DLD1 (cell line): ENCODE measurements around the gene FRYL.
"Not testable (repeated sequence)": the region's sequence is repeated elsewhere in the genome, so short reads cannot be mapped to it uniquely, and the experiment has no call there.

Experiments
- in situ Hi-C: cut with HindIII; loops from 2 replicates; pipeline ENCODE4 v1.10.0; 2017; ENCODE audit warnings: low sequenced_read_pairs

FRYL gene

DNA sequence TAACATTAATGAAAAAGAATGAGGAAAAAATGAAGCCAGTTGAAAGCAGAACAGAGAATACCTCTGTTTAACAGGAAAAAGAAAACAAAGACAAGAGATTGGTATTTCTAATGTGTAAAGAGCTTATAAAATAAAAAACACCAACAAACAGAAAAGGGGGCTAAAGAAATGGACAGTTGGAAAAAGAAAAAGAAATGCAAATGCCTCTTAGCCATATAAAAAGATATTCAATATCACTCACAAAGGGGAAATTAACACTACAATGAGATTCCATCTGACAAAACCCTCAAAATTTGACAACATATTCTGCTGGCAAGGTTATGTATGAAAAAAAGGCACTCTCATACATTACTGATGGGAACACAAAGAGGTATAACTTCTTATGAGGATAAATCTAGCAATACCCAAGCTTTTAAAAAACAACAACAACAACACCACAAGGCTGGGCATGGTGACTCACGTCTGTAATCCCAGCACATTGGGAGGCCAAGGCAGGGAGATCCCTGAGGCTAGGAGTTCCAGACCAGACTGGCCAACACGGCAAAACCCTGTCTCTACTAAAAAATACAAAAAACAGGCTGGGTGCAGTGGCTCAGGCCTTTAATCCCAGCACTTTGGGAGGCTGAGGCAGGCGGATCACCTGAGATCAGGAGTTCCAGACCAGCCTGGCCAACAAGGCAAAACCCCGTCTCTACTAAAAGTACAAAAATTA, 75.8 kb downstream of the FRYL start:
- in situ Hi-C loops: no loop called here

DNA sequence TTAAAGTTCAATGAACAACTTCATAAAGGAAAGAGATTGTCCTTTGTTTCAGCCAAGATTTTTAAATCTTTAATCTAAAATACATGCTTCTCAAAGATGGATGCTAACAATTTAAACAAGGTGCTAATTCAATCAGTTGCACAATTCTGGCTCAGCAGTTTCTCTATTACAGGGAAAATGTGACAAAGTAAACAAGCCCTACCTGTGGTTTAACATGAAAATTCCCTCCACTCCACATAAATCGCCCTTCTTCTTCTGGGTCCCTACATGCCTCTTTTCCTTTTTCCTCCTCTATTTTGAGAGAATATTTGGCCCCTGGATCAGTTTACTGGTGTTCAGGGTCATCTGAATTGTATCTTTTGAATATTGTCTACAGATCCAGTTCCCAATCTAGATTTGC, 80.6 kb downstream of the FRYL start:
- in situ Hi-C loops: no loop called here

DNA sequence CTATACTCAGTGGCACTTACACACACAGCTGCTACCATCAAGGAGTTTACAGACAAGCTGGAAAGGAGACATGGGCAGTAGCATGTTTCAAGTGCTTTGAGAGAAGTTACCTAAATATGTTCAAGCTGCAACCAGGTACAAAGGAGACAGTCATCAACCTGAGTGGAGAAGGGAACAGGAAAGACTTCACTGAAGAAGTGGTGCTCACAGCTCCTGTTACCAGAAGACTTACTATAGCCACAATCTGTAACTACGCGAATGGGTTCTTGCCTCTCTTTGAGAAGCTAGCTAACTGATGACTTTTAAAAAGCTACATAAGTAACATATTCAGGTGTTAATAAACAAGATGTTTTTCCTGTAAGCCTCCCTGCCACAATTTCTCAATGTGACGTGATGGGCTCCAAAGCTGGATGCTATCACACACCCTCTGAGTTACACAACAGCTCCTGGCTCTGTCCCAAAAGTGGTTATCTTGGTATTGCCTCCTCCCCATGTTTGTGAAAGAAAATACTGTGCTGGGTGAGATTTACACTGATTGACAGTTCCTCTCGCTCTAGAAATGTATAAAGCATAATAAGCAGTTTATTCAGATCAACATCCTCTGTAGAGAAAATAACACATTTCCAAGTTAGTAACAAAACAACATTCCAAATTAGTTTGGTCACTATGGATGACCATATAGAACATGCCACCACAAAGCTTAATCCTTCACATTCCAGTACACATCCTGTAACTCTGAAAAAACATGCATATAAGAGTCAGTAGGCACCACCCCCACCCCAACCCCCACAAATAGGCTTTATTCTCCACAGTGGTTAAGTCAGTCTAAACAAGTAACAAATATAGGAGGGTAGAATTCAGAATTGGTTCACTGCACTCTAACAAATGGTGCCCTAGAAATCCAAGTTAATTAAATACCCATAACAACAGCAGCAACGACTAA, 81.8 kb downstream of the FRYL start:
- in situ Hi-C loops: no loop called here

DNA sequence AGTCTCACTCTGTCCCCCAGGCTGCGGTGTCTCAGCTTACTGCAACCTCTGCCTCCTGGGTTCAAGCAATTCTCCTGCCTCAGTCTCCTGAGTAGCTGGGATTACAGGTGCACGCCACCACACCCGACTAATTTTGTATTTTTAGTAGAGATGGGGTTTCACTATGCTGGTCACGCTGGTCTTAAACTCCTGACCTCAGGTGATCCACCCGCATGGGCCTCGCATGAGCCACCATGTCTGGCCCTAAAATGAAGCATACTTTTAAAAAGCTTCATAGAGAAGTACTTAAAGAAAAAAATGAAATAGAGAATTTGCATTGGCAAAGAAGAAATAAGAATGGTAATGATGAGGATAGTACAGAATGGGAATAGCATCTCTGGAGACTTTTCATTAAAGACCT, 82.6 kb downstream of the FRYL start:
- in situ Hi-C loops: not testable (repeated sequence)

DNA sequence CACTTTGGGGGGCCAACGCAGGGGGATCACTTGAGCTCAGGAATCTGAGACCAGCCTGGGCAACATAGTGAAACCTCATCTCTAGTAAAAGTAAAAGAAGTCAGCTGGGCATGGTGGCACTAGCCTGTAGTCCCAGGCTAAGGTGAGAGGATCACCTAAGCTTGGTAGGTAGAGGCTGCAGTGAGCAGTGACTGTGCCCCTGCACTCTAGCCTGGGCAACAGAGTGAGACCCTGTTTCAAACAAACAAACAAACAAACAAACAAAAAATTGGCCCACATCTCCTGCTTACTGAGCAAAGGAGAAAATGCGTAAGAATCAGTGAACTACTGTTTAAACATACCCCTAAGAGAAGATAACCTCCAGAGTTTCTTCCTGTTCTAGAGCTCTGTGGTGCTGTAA, 85.3 kb downstream of the FRYL start:
- in situ Hi-C loops: no loop called here

DNA sequence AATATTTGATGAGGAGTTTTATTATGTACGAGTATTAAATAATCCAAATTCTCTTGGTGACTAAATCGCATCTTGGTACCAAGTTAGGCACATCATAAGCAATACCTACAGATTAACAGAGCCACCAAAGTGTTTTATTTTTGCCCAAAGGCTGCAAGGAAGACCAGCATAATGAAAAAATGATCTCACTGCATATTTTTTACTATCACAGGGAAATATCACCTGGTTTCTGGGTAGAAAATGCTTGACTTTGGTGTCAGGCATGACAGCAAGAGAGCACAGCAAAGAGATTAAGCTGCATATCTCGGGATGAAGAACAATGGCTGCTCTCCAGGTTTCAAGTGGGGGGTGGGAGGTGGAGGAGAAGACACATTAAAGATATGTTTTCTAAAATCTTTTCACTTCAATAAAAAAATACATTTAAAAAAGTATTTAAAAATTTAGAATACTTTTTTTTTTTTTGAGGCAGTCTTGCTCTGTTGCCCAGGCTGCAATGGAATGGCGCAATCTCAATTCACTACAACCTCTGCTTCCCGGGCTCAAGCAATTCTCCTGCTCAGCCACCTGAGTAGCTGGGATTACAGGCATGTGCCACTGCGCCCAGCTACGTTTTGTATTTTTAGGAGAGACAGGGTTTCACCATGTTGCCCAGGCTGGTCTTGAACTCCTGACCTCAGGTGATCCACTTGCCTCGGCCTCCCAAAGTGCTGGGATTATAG, 86.1 kb downstream of the FRYL start:
- in situ Hi-C loops: no loop called here

DNA sequence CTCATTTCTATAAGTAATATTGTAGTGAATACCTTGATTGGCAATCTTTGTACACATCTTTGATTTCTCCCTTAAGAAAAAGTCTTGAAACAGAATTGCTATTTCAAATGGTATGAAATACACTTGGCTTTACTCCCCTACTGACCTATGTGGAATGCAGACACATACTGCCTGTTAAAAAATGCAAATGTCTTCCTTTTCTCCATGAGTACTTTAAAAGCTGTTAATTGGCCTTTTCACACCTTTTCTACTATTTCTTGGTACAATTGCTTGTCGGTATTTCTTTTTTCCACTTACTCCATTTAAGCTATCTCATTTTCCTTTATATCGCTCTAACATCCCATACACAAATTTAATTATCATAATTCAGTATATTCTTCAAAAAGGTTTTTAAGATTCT, 87.2 kb downstream of the FRYL start:
- in situ Hi-C loops: no loop called here

DNA sequence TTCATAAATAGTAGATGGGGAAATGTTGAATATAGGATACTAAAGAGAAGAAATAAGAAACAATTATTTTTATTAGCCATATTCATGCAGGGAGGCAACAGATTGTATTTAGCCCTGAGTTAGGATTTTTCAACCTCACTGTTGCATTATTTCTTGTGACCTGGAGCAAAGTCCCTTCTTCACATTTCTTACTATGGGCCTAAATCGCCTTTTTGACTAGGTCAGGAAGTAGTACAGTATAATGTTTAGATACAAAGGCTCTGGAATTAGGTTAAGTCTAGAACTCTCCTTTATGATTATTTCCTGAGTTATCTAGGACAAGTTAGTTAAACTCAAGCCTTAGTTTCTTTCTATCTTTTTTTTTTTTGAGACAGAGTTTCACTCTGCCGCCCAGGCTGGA, 88.0 kb downstream of the FRYL start:
- in situ Hi-C loops: no loop called here

DNA sequence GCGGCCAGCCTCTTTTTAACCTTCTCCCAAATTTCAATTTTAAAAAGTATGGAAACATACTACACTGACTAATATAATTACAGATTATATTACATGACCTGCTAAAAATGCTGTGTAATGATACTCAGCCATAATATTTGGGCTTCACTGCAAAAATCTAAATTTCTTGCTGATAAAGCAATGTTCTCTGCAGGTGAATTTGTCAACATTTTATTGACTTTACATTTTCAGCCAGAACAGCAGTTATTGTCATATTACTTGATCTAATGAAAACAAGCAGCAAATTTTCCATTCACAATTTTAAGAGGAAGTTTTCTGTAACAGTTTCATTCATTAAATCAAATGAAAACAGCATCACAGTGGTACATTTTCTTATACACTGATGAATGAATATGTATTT, 91.1 kb downstream of the FRYL start:
- in situ Hi-C loops: no loop called here

DNA sequence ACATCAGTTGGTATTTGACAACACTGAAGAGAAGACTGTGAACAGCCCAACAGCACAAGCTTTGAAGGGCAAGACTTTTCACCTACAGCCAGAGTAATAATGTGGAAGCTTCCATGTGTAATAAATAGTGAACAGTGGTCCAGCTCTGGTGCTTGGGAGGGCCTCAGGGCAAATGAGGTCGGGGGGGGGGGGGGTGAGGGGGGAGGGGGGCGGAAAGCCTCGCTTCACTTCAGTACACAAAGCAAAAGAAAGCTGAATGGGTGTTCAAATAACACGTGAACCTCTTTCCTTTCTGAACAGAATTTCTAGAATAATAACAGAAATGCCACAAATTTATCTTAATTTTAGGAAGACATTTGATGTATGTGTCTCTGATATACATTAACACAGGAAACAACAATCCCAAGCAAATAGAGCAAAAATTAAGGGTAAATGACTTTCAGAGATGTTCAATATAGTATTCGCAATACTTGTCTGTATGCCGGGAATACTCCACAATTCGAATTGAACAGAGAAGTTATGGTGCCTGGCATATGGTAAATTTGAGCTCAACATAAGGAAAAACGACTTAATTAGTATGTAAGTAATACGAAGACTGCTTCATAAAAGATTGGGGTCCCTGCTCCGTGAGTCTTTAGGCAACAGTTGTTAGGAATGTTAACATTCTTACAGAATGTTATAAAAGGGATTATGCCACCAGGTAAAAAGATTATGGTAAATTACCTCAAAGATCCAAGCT, 92.6 kb downstream of the FRYL start:
- in situ Hi-C loops: no loop called here

DNA sequence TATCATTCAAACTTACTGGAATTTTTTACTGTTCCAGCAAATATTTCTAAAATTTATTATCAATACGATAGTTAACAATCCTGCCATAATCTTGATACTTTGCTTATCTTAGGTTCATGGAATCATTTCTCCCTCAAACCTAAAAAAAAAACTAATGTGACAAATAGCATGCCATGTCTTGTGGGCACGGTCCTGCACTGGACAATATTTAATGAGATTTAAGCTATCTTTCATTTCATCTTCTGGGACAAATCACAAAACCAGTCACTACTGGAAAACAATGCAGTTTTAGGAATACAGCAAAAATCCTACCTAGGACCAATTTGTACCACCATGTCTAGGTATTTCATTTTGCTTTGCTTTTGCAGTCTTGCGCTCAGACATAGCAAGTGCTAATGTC, 93.7 kb downstream of the FRYL start:
- in situ Hi-C loops: no loop called here

DNA sequence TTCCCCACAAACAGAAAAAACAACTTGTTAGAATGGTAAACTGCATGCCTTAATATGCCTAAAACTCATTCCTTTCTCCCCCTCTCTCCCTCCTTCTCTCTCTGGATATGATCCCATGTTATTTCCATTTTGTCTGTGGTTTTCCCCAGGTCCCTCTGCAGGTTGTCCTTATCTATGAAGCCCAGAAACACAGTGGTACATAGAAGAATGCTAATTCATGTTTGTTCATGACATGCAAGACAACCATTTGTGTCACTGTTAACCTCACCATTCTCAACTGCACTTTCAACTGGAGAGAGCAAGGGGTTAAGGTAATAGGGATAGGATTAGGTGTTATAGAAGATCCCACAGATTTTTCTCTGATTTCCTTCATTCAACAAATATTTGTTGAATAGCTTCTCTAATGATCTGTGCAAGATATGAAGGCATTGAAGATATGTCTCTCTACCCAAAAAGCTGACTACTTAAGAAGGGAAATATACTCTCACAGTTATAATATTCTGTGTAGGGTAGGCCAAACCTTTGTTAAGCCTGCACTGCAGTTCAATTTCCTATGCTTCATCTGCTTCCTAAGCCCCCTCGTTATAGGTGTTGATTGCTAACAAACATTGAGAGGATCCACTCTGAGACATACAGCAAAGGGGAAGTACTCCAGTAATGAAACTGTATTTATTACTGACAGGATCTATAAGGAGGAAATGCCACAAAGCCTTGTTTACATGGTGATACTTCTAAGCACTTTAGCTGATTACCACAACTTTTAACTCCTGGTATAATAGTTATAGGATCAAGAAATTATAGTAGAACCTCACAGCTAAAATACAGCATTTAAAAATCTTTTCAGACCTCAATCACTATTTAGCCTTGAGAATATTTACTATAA, 96.1 kb downstream of the FRYL start:
- in situ Hi-C loops: no loop called here

DNA sequence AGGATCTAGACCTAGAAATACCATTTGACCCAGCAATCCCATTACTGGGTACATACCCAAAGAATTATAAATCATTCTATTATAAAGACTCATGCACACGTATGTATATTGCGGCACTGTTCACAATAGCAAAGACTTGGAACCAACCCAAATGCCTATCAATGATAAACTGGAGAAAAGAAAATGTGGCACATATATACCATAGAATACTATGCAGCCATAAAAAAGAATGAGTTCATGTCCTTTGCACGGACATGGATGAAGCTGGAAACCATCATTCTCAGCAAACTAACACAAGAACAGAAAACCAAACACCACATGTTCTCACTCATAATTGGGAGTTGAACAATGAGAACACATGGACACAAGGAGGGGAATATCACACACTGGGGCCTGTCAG, 97.2 kb downstream of the FRYL start:
- in situ Hi-C loops: not testable (repeated sequence)

DNA sequence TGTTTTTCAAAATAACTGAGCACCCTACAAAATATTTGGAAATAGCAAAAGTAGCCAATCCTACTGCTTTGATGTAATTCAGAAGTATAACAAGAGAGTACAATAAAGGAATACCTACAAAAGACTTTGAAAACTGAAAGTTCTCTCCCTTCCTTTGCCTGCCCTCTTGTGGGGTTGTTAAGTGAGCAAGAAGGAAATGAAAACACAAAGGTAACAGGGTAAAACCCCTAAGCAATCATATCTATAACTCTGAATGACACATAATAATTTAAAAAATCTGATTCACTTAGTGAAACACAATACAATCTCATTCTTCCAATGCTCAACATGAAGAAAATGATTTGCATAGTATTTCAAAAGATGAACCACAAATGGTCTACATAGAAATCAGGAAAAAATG, 98.2 kb downstream of the FRYL start:
- in situ Hi-C loops: no loop called here

DNA sequence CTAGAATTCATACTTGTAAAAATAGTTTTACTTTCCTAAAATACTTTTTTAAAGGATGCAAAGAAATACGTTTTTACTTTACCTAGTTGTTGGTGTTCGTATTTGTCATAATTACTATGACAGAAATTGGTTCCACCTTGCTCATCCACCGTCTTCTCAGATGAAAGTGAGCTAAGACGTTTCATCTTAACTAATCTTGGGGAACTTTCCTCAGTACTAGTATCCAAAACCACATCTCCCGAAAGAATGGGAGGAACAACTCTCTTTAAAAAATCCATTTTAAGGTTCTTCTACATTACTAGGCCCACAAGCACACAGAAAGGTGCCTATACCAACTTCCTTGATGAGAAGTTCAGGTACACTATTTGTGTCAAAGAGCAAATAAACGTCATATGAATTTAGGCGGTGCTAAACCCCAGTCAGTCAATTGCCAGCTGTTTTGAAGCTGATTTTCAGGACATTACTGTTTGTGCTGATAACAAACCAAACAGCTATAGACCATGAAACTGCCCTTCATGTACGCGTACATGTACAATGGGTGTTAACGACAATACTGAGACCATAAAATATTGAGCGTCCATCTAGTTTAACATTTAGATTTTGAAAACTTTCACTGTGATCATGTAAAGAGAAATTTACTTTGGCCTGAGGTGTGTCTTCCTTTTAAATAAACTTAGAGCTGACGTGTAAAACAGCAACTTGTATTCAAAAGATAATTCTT, 99.1 kb downstream of the FRYL start:
- in situ Hi-C loops: no loop called here

DNA sequence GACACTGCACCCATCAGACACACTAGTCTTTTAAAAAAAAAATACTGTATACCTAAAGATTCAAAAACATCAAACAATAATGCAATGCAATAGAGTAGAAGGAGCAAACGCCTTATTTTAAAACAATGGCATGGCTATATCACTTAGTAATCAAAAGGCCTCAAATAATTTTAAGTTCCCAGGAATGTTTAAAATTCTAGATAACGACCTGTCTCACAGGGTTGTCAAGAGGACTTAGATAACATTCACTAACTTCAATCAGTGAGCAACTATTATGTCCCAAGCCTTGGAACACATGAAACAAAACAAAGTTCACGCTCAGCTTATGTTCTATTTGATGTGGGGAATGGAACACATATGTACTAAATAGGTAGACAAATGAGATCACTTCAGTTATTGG, 106.5 kb downstream of the FRYL start:
- in situ Hi-C loops: no loop called here

DNA sequence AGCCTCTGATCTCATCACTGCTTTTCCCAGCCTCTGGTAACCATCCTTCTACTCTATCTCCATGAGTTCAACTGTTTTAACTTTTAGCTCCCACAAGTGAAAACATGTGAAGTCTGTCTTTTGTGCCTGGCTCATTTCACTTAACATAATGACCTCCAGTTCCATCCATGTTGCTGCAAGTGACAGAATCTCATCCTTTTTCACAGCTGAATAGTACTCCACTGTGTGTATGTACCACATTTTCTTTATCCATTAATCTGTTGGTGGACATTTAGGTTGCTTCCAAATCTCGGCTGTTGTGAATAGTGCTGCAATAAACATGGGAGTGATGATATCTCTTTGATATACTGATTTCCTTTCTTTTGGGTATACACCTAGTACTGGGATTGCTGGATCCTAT, 109.5 kb downstream of the FRYL start:
- in situ Hi-C loops: no loop called here

DNA sequence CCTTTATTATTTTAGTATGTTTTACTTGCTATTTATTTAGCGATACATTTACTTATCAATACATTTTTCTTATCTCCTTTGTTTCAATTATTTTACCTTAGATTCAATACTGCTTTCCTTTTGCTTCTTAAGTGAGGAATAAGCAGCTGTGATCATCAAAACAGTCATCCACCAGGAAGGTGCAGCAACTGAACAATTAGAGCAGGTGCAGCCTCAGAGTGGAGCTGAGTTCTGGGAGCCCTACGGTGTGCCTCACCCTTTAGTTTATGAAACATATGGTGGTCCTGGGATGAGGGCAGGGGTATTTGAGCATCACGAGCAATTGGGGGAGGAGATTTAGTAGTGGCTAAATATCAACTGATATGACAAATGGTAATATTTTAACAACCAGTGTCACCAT, 111.0 kb downstream of the FRYL start:
- in situ Hi-C loops: no loop called here

DNA sequence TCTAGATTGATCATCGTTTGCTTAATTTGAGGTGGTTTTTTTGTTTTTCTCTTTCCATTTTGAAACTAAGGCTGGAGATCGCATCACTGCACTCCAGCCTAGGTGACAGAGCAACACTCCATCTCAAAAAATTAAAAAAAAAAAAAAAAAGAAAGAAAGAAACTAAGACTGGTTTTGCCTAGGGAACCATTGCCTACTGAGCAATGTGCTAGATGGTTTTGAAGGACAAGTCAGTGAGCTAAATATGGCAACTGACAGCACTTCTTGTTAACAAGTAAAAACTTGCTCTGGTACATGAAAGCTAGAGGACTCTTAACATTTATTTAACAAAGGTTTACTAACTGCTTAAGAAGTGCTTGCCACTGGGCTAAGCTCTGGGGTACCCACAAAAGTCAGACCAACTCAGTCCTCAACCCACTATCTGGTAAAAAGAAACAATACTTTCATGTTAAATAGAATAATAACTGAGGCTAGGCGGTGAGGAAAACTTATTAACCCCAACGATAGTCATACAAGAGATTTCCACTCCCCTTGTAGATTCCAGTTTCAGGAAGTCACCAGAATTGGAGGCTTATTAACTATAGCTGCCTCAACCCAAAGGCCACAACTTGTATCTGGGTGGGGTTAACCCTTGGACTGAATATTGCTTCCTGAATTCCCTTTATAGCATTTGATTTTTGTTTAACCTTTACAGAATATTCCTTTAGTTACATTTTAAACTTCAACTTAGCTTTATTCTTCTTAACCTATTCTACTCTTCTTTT, 111.6 kb downstream of the FRYL start:
- in situ Hi-C loops: no loop called here
